NB4 (cell line): ENCODE results near the gene EIF1.

Experiments used
- MYC ChIP-seq: IDR thresholded peaks from 2 replicates; pipeline ENCODE4 v1.6.1; 2011; ENCODE audit warnings: low read depth, low read length
- POLR2A ChIP-seq: IDR thresholded peaks from 2 replicates; pipeline ENCODE4 v1.6.1; 2011; ENCODE audit warnings: mild to moderate bottlenecking; ENCODE audit not compliant: insufficient read length; ENCODE audit errors: extremely low read depth
- TF ChIP-seq, protein P1 (sequence below): IDR thresholded peaks from one replicate; pipeline ENCODE4 v1.5.1; 2012; ENCODE audit warnings: low read depth, low read length
- TF ChIP-seq, protein P2 (sequence below): IDR thresholded peaks from 2 replicates; pipeline ENCODE4 v1.6.1; 2011; ENCODE audit warnings: low read depth, low read length

DNA sequence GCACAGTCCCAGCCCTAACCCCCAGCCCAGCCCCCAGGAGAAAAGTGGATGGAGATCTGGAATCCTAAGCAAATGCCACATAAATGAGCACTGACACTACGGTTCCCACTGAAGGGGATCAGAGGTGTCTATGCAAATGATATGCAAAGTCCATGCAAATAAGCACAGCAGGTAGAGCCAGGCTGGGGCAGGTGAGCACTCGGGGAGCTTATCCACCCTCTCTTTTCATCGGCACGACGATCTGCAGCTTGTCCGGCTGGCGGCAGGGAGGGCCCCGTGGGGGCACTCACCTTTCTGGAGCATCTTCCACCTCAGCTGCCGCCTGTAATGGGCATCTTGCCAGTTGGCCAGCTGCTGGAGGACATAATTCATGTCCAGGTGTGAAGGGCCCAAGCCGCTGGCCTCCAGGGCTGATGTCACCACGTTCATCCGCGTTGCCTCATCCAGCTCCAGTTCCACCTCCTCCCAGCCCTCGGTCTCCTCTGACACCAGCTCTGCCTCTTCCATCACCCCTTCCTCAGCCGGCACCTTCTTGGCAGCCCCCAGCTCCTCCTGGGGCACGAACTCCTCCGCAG, 35.9 kb downstream of the EIF1 start:
- TF ChIP-seq, protein P1, sequence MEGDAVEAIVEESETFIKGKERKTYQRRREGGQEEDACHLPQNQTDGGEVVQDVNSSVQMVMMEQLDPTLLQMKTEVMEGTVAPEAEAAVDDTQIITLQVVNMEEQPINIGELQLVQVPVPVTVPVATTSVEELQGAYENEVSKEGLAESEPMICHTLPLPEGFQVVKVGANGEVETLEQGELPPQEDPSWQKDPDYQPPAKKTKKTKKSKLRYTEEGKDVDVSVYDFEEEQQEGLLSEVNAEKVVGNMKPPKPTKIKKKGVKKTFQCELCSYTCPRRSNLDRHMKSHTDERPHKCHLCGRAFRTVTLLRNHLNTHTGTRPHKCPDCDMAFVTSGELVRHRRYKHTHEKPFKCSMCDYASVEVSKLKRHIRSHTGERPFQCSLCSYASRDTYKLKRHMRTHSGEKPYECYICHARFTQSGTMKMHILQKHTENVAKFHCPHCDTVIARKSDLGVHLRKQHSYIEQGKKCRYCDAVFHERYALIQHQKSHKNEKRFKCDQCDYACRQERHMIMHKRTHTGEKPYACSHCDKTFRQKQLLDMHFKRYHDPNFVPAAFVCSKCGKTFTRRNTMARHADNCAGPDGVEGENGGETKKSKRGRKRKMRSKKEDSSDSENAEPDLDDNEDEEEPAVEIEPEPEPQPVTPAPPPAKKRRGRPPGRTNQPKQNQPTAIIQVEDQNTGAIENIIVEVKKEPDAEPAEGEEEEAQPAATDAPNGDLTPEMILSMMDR: no peak
- TF ChIP-seq MYC: no peak
- TF ChIP-seq POLR2A: no peak
- TF ChIP-seq, protein P2, sequence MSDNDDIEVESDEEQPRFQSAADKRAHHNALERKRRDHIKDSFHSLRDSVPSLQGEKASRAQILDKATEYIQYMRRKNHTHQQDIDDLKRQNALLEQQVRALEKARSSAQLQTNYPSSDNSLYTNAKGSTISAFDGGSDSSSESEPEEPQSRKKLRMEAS: no peak
